Esophagus squamous epithelium (tissue), 4 donors: ENCODE measurements around the gene ARMCX6.
A peak's percentile ranks its signal among the peaks of the same experiment; 100 is the strongest.

Experiments used
- CTCF ChIP-seq, 6 experiments: fragments of 450-650 bp in 4 of 6; fragments of 200-600 bp in 2 of 6; sonication (generic) in 2 of 6; IDR thresholded peaks; one replicate each; pipeline ENCODE4 v1.5.1; 2016 to 2019; ENCODE audit warnings: antibody characterized with exemption in 6 of 6, mild to moderate bottlenecking in 4 of 6, moderate library complexity in 4 of 6
- POLR2A ChIP-seq, 4 donors: fragments of 450-650 bp; IDR thresholded peaks; one replicate each; pipeline ENCODE4 v1.6.1; 2017; ENCODE audit warnings: antibody characterized with exemption in 4 of 4, mild to moderate bottlenecking in 4 of 4, moderate library complexity in 3 of 4

DNA sequence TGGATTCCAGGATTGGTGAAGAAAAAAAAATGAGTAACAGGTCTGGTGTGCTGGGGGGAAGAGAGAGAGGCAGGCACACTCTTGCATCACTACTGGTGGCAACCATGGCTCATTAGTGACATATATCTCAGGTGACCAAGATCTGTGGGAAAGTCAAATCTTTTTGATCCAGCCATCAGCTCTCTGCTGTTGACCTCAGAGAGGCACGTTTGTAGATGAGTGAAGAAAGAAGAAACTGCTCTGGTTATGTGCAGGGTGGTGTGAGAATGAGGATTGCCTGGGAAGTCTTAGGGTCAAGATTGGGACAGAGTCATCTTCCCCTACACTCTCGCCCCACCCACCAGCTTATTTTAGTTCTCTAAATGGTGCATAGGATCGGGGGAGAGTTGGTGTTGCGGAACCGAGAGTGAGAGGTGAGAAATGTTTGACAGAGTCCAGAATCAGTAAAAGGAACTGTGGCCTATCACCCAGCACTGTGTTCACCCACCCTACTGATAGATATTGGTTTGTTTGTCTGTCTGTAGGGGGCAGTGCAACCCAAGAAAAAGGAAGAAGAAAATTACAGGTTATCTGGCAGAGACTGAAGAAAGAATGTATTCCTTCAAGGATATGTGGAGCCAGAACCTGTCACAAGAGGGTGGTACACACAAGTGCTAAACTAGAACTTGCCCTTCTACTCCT lies 21.9 kb downstream of the ARMCX6 start:
- TF ChIP-seq POLR2A (IDR thresholded peaks at IDR 0.05) (no peak), CTCF (IDR thresholded peaks at IDR 0.05) (peak in 5 of 6 experiments; percentile 36 to 62 (median 51))
